ENCODE results near the gene RPS14.

Gene RPS14

DNA sequence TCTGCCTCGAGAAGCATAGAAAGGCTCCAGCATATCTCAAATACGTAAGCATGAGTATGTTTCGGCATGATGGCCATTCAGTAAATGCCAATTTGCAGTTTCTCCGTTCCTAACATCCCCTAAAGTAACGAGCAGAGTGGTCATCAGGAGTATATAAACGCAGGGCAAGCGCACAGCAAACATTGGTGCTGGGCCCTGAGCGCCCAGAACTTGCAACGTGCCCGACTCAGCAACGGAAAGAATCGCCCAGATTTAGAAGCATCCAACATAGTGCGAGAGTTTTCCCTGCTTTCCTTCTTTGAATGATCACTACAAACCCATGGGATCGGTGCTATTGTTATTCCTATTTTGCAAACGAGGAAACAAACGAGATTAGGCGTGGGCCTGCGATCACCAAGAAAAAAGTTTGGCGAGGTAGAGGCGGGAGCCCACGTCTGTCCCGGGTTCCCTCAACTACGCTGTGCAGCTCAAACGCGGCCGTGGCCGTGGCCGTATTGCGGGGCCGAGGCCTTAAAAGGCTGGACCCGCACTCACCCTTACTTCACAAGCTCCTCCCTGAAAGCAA is 505 bp downstream of the RPS14 start:
- peak overlapping the region; percentile 90 to 100 (median 98) for H3K27ac ChIP-seq
- peak overlapping the region; percentile 63 to 93 (median 79) for H3K4me3 ChIP-seq

DNA sequence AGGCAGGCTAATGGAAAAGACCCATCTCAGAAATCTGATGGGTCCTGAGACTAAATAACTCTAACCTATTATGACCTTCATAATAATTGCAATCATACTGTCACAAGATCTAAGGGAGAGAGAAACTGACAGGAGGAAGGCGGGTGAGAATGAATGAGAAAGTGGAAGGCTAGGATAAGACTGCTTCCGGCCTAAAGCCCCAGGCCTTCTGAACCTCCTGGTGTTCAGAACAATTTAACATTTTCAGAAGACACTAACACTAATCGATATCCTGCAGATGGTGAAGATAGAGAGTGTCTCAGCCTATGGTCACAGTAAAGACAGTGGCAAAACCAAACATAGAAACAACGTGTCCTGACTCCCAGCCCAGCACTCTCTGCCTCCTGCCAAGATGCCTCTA is 1.2 kb downstream of the RPS14 start:
- Histone ChIP-seq H3K4me3 (peak overlapping the region; percentile 63 to 93 (median 79)), H3K27ac (peak overlapping the region in 18 of 21 experiments; percentile 93 to 100 (median 98))

- H3K27ac ChIP-seq, result peak overlapping the region in 2 of 21 experiments; percentile 95 to 98
Measured at GRCh38 chr5:150447188-150447587, 2.4 kb downstream of the RPS14 start.

GRCh38 chr5:150446583-150446982 is 3.0 kb downstream of the RPS14 start:
- no peak overlapping the region for H3K4me3 ChIP-seq
- H3K27ac ChIP-seq, result no peak overlapping the region

More at GRCh38 chr5:150447188-150447587, 2.4 kb downstream of the RPS14 start:
- H3K4me3 ChIP-seq, result no peak overlapping the region

DNA sequence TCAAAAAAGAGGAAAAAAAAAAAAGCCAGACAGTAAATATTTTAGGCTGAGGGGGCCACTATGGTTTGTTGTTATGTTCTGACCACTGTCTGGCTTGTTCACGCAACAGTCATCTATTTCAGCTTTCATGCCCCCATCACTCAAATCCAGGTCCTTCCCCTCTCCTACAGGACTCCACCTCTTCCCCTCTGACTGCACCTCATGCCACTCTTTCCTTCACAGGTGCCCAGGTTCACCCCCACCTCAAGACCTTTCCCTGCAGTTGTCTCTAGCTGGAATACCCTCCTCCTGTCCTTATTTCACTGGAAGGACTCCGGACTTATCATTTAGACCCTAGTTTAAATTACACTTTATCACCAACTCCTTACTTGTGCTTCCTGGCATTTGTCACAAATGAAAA is 3.5 kb downstream of the RPS14 start:
- Histone ChIP-seq H3K27ac (no peak overlapping the region), H3K4me3 (no peak overlapping the region)

GRCh38 chr5:150444770-150445169 is 4.8 kb downstream of the RPS14 start:
- H3K27ac ChIP-seq, result no peak overlapping the region
- H3K4me3 ChIP-seq, result no peak overlapping the region

DNA sequence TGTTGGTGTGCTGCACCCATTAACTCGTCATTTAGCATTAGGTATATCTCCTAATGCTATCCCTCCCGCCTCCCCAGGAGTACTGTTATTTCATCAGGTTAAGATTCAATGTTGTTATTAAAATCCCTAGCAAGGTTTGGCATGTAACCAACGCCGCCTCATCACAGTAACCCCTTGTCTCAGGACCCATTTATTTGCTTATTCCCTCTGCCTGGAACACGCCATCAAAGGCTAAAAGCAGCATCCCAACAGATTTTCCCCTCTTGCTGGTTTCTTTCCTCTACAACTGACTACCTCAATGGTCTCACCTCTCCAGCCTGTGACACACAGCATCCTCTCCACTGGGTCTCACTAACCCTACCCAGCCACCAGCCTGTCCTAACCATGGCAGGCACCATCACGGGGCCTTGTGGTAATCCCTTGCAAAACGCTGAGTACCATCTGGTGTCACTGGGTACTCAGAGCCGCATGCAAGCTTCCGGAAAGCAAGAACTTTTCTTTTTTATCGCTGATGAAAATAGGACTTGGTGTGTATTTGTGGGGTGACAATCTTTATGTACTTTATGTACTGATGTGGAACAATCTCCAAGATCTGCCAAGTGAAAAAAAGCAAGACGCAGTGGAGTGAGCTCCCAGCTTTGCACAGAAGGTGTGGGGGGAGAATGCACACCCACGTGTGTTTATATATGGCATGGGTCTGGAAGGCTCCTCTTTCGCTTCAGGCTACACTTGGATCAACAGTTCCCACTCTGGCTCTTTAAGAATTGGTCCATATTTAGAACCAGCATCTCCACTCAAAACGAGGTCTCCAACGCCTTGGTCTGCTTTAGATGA is 6.1 kb downstream of the RPS14 start:
- no peak overlapping the region for H3K4me3 ChIP-seq
- no peak overlapping the region for H3K27ac ChIP-seq

DNA sequence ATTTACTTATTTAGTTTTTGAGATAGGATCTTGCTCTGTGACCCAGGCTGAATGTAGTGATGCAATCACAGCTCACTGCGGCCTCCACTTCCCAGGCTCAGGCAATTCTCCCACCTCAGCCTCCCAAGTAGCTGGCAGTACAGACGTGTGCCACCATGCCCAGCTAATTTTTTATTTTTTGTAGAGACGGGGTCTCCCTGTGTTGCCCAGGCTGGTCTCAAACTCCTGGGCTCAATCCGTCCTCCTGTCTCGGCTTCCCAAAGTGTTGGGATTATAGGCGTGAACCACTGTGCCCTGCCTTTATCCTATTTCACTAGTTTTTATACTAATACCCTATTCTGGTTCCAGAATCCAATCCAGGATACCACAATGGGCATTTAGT is 6.8 kb downstream of the RPS14 start:
- no peak overlapping the region for H3K27ac ChIP-seq
- H3K4me3 ChIP-seq, result no peak overlapping the region

DNA sequence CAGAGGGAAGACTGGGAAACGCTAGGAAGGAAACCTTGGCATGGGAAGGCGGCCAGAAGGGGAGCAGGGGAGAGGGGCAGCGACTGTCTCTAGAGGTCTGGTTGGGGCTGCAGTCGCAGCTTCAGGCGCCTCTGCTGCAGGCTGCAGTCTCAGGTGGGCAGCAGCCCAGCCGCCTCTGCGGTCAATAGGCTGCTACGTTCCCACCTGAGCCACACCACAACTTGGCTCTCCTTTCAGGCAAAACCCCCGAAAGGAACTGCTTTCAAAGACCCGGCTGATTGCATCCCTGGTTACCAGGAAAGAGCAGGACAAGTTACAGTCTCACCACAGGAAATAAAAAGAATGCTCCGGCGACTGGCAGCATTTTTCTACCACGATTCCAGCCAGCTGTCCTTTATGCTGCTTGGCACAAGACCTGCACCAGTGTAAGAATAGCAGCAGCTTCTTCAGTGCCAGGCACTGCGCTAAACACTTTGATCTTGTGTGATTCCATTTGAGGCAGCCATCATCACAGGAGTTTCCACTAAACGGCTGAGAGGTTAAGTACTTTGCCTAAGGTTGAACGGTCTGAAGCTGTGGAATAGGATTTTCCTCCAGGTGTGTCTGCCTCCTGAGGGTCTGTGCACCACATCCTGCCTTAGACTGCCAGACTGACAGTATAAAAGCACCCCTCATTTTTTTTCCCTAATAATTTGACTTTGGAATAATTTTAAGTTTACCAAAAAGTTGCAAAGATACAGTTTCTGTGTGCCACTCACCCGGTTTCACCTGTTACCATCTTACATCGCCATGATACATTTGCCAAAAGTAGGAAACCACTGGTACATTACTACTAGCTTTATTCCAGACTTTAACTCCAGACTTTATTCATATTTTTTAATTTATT is 7.5 kb downstream of the RPS14 start:
- Histone ChIP-seq H3K4me3 (no peak overlapping the region), H3K27ac (no peak overlapping the region)

DNA sequence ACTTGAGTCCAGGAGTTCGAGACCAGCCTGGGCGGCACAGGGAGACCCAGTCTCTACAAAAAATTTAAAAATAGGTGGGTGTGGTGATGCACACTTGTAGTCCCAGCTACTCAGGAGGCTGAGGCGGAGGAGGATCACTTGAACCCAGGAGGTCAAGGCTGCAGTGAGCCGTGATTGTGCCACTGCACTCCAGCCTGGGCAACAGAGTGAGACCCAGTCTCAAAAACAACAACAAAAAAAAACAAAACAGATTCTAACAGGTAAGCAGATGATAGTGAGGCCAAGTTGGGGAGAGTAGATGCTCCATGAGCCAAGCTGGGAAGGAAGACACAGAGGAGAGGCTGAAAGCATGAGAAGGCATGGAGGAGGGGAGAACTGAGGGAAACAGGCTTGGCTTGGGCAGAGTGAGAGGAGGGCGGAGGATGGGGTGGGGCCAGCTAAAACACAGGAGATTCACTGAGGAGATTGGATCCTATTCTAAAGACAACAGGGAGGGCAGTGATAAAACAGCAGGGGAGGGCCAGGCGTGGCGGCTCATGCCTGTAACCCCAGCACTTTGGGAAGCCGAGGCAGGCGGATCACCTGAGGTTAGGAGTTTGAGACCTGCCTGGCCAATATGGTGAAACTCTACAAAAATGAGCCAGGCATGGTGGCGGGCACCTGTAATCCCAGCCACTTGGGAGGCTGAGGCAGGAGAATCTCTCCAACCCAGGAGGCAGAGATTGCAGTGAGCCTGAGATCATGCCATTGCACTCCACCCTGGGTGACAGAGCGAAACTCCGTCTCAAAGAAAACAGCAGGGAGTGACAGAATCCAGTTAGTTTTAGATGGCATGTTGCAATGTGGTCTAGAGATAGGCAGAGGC is 8.4 kb downstream of the RPS14 start:
- Histone ChIP-seq H3K27ac (no peak overlapping the region), H3K4me3 (no peak overlapping the region)

DNA sequence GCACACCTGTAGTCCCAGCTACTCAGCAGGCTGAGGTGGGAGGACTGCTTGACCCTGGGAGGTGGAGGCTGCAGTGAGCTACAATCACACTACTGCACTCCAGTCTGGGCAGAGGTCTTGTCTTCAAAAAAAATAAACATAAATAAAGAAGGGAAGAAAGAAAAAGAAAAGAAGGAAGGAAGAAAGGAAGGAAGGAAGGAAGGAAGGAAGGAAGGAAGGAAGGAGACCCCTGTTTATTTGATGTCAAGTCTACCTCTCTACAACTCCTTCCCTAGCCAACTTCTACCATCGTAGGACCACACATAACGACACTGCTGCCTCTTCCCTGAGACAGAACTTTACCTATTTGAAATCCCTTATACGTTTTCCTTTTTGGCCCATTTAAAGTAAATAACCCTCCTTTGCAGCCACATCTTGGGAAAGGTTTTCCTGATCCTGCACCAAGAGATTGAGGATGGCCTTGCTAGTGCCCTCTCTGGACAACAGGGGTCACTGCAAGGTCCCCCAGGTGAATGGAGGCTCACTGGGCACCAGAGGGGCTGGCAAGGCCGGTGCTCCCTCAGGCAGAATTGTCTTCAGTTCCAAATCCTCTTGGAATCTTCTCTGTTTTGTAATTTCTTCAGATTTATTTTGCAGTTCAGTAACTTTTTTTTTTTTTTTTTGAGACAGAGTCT is 10.5 kb downstream of the RPS14 start:
- Histone ChIP-seq H3K27ac (no peak overlapping the region), H3K4me3 (no peak overlapping the region)

- Histone ChIP-seq H3K27ac (peak overlapping the region in 1 of 21 experiments; percentile 42), H3K4me3 (no peak overlapping the region)
Measured at GRCh38 chr5:150436141-150436680, 13.3 kb downstream of the RPS14 start.

DNA sequence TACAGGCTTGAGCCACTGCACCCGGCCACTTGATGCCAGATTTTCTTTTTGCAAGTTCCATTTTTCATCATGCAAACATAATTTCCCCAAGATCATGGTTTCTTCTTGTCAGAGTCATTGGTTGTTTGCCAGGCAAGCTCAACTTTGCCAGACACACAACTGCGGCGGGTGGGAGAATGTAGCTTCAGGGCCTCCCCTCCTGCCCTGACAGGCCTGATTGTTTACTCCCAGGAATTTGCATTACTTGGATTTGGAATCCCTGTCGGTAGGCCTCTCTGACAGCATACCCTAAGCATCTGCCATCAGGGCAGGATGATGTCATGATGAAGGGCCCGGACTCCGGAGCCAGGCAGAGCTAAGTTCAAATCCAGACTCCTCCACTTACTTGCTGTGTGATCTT is 15.1 kb downstream of the RPS14 start:
- Histone ChIP-seq H3K27ac (no peak overlapping the region), H3K4me3 (no peak overlapping the region)

- Histone ChIP-seq H3K4me3 (no peak overlapping the region), H3K27ac (peak overlapping the region in 2 of 21 experiments; percentile 2 to 34)
Measured at GRCh38 chr5:150431574-150431973, 18.0 kb downstream of the RPS14 start.

- no peak overlapping the region for H3K27ac ChIP-seq
- no peak overlapping the region for H3K4me3 ChIP-seq
Measured at GRCh38 chr5:150431048-150431447, 18.5 kb downstream of the RPS14 start.

GRCh38 chr5:150429410-150429873 is 20.1 kb downstream of the RPS14 start:
- no peak overlapping the region for H3K27ac ChIP-seq
- no peak overlapping the region for H3K4me3 ChIP-seq

DNA sequence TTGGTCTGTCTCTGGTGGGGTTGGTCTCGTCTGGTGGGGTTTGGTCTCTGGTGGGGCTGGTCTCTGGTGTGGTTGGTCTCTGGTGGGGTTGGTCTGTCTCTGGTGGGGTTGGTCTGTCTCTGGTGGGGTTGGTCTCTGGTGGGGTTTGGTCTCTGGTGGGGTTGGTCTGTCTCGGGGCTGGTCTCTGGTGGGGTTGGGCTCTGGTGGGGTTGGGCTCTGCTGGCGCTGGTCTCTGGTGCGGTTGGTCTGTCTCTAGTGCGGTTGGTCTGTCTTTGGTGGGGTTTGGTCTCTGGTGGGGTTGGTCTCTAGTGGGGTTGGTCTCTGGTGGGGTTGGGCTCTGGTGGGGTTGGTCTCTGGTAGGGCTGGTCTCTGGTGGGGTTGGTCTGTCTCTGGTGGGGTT is 20.6 kb downstream of the RPS14 start:
- Histone ChIP-seq H3K27ac (no peak overlapping the region), H3K4me3 (no peak overlapping the region)

DNA sequence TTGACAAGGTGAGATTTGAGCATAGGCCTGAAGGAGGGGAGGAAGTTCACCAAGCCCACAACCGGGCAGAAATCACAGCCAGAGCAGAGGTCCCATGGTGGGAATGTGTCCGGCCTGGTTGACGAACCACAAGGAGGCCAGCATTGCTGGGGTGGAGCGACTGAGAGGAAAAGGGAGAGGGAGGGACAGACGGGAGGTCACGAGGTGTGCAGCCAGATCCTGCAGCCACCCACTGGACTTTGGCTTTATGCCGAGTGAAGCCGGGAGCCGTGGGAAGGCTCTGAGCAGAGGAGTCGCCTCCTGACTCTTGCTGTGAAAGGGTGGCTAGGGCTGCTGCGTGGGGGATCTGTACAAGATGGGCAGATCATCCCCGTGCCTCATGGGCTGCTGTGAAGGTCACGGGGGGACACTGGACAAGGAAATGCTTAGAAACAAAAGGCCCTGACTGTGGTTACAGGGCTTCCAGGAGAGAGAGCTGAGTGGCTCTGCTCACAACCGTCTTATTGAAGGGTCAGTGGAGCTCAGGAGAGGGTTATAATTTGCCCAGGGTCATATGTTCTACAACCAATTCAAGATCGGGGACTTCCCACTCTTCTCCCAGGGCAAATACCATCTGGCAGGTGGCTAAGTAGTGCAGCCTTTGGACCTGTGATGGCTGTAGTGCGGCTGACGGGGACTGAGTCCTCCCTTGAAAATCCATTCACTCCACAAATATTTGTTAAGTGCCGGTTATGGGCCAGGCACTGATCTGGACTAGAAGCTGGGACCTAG is 21.2 kb downstream of the RPS14 start:
- H3K27ac ChIP-seq, result peak overlapping the region in 2 of 21 experiments; percentile 28 to 54
- H3K4me3 ChIP-seq, result no peak overlapping the region

All from skin epidermis (tissue), 12 donors.